ENCODE measurements around the gene PPM1H. TPM values are rescaled to one million over a fixed set of nuclear protein-coding genes. Genes with fewer than 3 reads are reported as not detected.
"Not testable (repeated sequence)": the region's sequence is repeated elsewhere in the genome, so short reads cannot be mapped to it uniquely, and the experiment has no call there.

The PPM1H gene
- total RNA-seq, 1 donor: 0.86 TPM

DNA sequence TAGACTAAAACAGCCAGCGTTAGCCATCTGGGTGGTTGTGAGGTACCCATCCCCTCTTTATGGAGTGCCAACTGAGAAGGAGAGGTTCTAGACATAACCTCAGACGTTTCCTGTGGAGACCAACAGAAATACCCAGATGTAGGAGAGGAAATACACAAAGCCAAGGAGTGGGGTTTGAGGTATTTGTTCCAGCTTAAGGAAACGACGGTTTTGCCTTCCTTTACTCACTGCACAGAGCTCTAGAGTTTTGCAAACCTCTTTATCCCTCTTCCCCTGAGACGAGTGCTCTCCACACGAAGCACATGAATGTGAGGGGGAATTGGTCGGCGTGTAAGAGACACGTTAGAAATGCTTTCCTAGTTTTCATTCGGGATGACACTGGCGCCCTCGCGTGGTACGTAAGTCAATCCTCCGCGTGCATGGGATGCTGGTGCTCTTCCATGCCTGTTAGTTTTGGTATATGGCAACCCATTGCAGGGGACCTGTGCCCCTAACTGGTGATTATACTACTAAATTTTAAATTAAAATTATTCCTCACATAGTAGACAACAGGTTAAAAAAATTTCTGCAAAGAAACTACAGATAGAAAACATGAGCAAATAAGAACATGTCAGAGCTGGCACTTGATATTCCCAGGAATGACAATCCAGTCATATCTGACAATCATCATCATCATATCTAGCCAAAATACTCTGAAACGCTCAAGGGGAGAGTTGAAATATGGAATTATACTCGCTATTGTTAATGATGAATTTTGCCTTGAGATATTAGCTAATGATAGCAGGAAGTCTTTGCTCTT lies 121.7 kb downstream of the PPM1H start:
- peak overlapping the region; percentile 16 for H3K4me3 ChIP-seq (ENCODE audit: low read depth, low read length)
- DNase-seq (ENCODE audit: low read depth): peak; percentile 69
- TF ChIP-seq, protein P1, sequence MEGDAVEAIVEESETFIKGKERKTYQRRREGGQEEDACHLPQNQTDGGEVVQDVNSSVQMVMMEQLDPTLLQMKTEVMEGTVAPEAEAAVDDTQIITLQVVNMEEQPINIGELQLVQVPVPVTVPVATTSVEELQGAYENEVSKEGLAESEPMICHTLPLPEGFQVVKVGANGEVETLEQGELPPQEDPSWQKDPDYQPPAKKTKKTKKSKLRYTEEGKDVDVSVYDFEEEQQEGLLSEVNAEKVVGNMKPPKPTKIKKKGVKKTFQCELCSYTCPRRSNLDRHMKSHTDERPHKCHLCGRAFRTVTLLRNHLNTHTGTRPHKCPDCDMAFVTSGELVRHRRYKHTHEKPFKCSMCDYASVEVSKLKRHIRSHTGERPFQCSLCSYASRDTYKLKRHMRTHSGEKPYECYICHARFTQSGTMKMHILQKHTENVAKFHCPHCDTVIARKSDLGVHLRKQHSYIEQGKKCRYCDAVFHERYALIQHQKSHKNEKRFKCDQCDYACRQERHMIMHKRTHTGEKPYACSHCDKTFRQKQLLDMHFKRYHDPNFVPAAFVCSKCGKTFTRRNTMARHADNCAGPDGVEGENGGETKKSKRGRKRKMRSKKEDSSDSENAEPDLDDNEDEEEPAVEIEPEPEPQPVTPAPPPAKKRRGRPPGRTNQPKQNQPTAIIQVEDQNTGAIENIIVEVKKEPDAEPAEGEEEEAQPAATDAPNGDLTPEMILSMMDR (IDR thresholded peaks at IDR 0.05; ENCODE audit: insufficient read depth, low read depth, low read length): peak; percentile 77

GRCh38 chr12:62811481-62811880 lies 123.5 kb downstream of the PPM1H start:
- H3K4me3 ChIP-seq (ENCODE audit: low read depth, low read length); DNase-seq (ENCODE audit: low read depth): not testable (repeated sequence)

DNA sequence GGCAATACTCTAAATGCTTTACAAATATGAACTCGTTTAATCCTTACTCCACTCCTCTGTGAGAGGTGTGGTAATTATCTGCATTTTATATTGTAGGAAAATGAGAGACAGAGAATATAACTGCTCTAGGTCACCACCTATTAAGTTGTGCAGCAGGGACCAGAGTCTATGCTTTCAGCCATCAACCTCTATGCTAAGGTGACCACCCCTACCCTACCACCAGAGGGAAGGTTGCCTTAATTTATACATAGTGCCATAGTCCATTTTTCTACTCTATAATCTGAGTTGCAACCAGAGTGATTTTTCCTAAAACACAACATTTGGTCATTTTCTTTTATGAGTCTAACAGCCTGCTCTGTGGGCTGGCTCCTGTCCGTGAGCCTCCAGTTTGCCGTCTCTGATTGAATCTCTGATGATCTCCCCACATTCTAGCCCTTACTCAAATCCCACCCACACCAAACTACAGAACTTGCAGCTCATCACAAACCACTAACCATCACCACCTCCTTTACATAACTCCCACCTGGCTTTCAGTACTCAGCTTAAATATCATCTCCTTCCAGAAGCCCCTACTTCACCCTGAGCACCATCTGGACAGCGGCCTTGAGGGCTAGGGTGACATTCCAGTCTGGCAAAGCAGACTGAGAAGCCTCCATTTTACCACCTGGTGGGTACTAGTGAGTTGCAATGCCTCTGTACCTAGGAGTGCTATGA lies 126.6 kb downstream of the PPM1H start:
- TF ChIP-seq, protein P1 (IDR thresholded peaks at IDR 0.05; ENCODE audit: insufficient read depth, low read depth, low read length): no peak
- no peak overlapping the region for H3K4me3 ChIP-seq (ENCODE audit: low read depth, low read length)
- DNase-seq (ENCODE audit: low read depth): no peak

- H3K4me3 ChIP-seq (ENCODE audit: low read depth, low read length): no peak overlapping the region
- DNase-seq (ENCODE audit: low read depth): no peak
- TF ChIP-seq, protein P1 (IDR thresholded peaks at IDR 0.05; ENCODE audit: insufficient read depth, low read depth, low read length): no peak
Observed at GRCh38 chr12:62806893-62807292, 128.1 kb downstream of the PPM1H start.

DNA sequence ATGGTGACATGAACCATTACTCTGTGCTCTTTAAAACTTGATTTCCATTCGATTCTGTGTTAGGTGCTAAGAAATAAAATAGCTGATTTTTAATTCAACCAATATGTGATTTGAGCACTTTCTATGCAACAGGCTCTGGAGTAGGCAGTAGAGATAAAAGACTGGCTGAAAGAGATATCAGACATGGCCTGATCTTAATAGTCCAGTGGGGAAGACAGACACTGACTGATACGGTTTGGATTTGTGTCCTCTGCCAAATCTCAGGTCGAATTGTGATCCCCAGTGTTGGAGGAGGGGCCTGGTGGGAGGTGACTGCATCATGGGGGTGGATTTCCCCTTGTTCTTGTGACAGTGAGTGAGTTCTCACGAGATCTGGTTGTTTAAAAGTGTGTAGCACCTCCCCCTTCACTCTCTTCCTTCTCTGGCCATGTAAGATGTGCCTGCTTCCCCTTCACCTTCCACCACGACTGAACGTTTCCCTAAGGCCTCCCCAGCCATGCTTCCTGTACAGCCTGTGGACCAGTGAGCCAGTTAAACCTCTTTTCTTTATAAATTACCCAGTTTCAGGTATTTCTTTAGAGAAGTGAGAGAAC lies 128.6 kb downstream of the PPM1H start:
- DNase-seq (ENCODE audit: low read depth): no peak
- H3K4me3 ChIP-seq (ENCODE audit: low read depth, low read length): no peak overlapping the region
- TF ChIP-seq, protein P1 (IDR thresholded peaks at IDR 0.05; ENCODE audit: insufficient read depth, low read depth, low read length): no peak

DNA sequence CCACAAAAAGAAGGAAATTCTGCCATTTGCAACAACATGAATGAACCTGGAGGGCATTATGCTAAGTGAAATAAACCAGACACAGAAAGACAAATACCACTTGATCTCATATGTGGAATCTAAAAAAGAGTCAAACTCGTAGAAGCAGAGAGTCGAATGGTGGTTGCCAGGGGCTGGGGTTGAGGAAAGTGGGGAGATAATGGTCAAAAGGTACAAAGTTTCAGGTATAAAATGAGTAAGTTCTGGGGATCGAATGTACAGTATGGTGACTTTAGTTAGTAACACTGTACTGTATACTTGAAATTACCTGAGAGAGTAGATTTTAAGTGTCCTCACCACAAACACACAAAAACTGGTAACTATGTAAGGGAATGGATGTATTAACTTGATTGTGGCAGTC lies 129.4 kb downstream of the PPM1H start:
- TF ChIP-seq, protein P1 (IDR thresholded peaks at IDR 0.05; ENCODE audit: insufficient read depth, low read depth, low read length): no peak
- no peak for DNase-seq (ENCODE audit: low read depth)
- H3K4me3 ChIP-seq (ENCODE audit: low read depth, low read length): no peak overlapping the region

- DNase-seq (ENCODE audit: low read depth): no peak
- TF ChIP-seq, protein P1 (IDR thresholded peaks at IDR 0.05; ENCODE audit: insufficient read depth, low read depth, low read length): no peak
- no peak overlapping the region for H3K4me3 ChIP-seq (ENCODE audit: low read depth, low read length)
Observed at GRCh38 chr12:62803756-62804155, 131.2 kb downstream of the PPM1H start.
